Skeletal muscle satellite cell (primary cell): ENCODE measurements around the gene CAPN10.

ENCODE experiments used
- H3K27me3 ChIP-seq: 2 replicates; pipeline ENCODE4 v1.7.0; 2013; ENCODE audit warnings: low read length; ENCODE audit not compliant: control insufficient read depth, insufficient read depth
- H3K36me3 ChIP-seq: 2 replicates; pipeline ENCODE4 v1.7.0; 2013; ENCODE audit warnings: mild to moderate bottlenecking, control low read depth, low read length; ENCODE audit not compliant: insufficient read depth
- H3K4me1 ChIP-seq: 2 replicates; pipeline ENCODE4 v1.7.0; 2013; ENCODE audit warnings: low read length; ENCODE audit not compliant: control insufficient read depth, insufficient read depth
- H3K4me2 ChIP-seq: 2 replicates; pipeline ENCODE4 v1.7.0; 2013; ENCODE audit warnings: mild to moderate bottlenecking, low read length
- H3K4me3 ChIP-seq: 2 replicates; pipeline ENCODE4 v1.7.0; 2013; ENCODE audit warnings: low read length
- H3K9ac ChIP-seq: 2 replicates; pipeline ENCODE4 v1.7.0; 2013; ENCODE audit warnings: mild to moderate bottlenecking, low read depth, low read length, moderate library complexity
- H3K9me3 ChIP-seq: replicated peaks from 2 replicates; pipeline ENCODE4 v1.7.0; 2013; ENCODE audit warnings: mild to moderate bottlenecking, control low read depth, low read length

The CAPN10 gene

DNA sequence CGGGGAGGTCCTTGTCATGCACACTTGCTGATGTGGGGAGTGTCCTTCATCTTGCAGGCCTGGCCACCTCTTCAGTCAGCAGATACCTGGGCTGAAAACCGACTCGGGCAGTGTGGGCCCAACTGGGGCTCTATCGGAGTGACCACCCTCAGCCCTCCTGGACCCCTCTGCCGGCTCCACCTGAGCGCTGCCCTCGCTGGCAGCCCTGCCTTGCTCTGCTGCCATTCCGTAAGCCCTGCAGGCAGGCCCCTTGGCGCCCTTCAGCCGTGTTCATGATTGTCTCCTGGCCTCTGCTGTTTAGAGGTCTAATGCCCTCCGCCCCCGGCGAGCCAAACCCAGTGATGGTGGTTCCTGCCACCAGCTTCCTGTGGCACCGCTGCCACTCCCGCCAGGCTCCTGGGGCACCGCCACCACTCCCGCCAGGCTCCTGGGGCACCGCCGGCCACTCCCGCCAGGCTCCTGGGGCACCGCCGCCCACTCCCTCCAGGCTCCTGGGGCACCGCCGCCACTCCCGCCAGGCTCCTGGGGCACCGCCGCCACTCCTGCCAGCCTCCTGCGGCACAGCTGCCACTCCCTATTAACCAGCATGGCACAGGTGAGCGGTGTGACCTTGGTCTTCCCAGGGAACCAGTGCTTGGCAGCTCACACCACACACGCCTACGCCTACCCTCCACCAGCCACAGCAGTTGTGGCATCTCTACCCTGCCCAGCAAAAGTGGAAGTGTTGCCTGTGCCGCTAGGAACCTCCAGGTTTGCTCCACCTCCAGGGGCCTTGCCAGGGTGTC is 15.9 kb downstream of the CAPN10 start:
- Histone ChIP-seq H3K36me3 (no peaks in the 10 kb centered on the region), H3K9ac (no peak overlapping the region)

DNA sequence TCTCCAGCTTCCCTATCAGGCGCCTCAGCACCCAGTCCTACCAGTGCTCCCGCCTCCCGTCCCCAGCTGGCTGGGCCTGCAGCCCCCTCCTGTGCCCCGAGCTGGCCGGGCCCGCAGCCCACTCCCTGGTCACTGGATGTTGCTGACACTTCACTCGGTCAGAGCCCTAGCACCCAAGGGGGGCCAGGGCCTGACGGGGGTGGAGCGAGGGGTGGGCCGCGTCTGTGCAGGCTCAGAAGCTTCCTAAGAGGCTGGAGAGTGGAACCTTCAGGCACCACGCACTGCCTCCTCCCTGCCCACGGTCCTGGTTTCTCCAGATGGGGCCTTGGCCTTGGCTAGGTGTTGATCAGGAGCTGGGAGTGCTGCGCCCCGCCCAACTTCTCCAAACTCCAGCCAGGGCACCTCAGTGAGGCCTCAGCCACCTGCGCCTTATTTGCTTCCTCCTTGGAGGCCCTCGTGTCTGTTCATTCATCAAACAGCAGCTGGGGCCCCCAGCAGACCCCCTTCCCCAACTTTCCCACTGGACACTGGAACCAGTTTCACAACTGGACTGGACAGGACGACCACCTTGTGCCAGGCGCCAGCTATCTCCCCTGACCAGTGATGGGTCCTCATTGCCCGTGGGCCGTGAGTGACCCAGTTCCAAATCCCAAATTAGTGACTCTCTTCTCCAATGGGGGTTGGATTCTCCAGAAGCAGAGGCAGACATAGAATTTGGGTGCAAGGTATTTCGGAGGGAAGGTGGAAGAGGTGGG is 16.7 kb downstream of the CAPN10 start:
- Histone ChIP-seq H3K9ac (no peak overlapping the region), H3K4me1 (no peaks in the 10 kb centered on the region)

More for the DNA sequence above, 15.9 kb downstream of the CAPN10 start:
- Histone ChIP-seq H3K4me1 (no peaks in the 10 kb centered on the region), H3K4me3 (no peak overlapping the region), H3K27me3 (no peaks in the 10 kb centered on the region), H3K4me2 (no peak overlapping the region), H3K9me3 (no peaks in the 10 kb centered on the region)

GRCh38 chr2:240603846-240604245 is 17.3 kb downstream of the CAPN10 start:
- no peak overlapping the region for H3K9ac ChIP-seq
- H3K36me3 ChIP-seq, result no peaks in the 10 kb centered on the region
- H3K4me3 ChIP-seq, result no peak overlapping the region
- H3K4me2 ChIP-seq, result no peak overlapping the region
- H3K27me3 ChIP-seq, result no peaks in the 10 kb centered on the region
- H3K9me3 ChIP-seq, result no peaks in the 10 kb centered on the region
- H3K4me1 ChIP-seq, result no peaks in the 10 kb centered on the region

More for the DNA sequence above, 16.7 kb downstream of the CAPN10 start:
- Histone ChIP-seq H3K36me3 (no peaks in the 10 kb centered on the region), H3K27me3 (no peaks in the 10 kb centered on the region), H3K4me2 (no peak overlapping the region), H3K4me3 (no peak overlapping the region), H3K9me3 (no peaks in the 10 kb centered on the region)

- Histone ChIP-seq H3K9ac (no peak overlapping the region), H3K27me3 (no peaks in the 10 kb centered on the region), H3K4me2 (no peak overlapping the region), H3K9me3 (no peaks in the 10 kb centered on the region), H3K4me1 (no peaks in the 10 kb centered on the region), H3K4me3 (no peak overlapping the region), H3K36me3 (no peaks in the 10 kb centered on the region)
Observed at GRCh38 chr2:240604291-240604938, 17.9 kb downstream of the CAPN10 start.

DNA sequence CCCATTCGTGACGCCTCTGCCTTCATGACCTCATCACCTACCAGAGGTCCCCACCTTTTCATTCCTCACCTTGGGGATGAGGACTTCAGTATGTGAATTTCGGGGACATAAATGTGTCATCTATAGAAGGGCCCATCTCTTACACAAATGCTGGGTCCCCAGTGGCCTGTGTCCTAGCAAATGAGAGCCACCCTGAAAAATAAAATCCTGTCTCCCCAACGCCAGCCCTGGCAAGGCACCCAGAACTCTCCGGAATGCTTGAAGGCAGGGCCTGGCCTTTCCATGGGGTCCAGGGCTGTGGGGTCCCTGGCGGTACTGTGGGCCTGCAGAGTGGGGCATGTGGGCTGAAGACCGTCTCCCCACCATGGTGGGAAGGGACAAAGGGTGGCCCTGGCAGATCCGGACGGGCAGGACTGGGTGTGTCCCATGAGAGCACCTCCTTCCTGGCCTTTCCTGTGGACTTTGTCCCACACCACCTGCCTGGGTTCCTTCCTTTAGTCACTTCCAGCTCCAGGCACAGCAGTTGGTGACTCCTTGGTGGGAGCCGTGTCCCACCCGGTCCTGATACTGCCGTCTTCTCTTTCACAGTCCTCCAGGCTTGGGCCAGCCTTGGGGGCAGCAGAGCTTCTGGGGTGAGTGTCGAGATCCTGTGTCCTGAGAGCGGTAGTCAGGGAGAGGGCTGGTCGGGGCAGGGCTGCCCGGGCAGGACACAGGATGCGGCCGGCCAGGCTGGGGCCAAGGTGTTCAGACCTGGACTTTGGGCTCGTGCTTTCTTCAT is 18.6 kb downstream of the CAPN10 start:
- H3K4me2 ChIP-seq, result no peak overlapping the region
- H3K4me1 ChIP-seq, result no peaks in the 10 kb centered on the region
- no peaks in the 10 kb centered on the region for H3K27me3 ChIP-seq
- H3K9me3 ChIP-seq, result no peaks in the 10 kb centered on the region
- H3K9ac ChIP-seq, result no peak overlapping the region
- no peaks in the 10 kb centered on the region for H3K36me3 ChIP-seq
- no peak overlapping the region for H3K4me3 ChIP-seq

DNA sequence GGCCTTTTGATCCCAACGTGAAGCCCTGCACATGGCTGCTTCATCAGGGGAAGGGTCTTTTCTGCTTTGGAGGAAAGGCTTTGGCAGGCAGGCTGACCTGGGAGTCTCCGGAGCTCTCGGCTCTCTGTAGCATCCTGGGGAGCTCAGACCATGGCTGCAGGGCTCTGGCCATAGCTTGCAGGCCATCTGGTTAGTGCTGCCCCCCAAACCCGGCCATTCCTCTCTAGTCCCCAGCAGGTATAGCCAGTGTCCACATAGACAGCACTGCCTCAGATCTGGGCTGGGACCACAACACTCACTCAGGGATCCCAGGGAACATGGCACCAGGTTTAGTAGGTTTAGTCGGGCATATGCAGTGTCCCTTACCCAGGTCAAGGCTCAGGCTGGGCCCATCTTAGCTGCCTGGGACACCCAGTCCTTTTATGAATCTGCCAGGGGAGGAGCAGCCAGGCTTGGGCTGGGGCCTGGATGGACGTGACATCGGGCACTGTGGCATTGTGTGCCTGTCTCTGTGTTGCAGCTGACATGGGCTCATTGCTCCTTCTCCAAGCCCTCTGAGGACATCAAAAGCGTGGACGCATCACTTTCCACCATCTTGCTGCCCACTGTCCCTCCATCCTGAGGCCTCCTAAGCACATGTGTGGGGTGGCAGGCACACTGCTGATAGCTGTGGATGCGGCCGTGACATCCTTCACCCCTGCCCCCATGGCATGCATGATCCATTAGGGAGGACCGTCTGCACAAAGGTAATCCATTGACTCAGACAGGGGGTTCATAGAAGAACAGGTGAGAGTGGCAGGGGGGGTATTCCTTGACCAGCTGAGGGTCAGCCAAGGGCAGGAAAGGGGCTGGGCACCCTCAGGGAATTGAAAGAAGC is 19.6 kb downstream of the CAPN10 start:
- H3K9ac ChIP-seq, result no peak overlapping the region
- no peak overlapping the region for H3K4me2 ChIP-seq
- no peaks in the 10 kb centered on the region for H3K27me3 ChIP-seq
- no peak overlapping the region for H3K4me3 ChIP-seq
- H3K4me1 ChIP-seq, result no peaks in the 10 kb centered on the region
- H3K36me3 ChIP-seq, result no peaks in the 10 kb centered on the region
- H3K9me3 ChIP-seq, result no peaks in the 10 kb centered on the region

GRCh38 chr2:240611601-240612210 is 25.2 kb downstream of the CAPN10 start:
- no peak overlapping the region for H3K4me3 ChIP-seq
- H3K4me2 ChIP-seq, result no peak overlapping the region
- H3K9me3 ChIP-seq, result no peaks in the 10 kb centered on the region
- no peaks in the 10 kb centered on the region for H3K36me3 ChIP-seq
- no peaks in the 10 kb centered on the region for H3K27me3 ChIP-seq
- H3K9ac ChIP-seq, result no peak overlapping the region
- no peaks in the 10 kb centered on the region for H3K4me1 ChIP-seq

- Histone ChIP-seq H3K4me2 (no peak overlapping the region), H3K4me3 (no peak overlapping the region), H3K9me3 (no peaks in the 10 kb centered on the region), H3K4me1 (no peaks in the 10 kb centered on the region), H3K9ac (no peak overlapping the region), H3K27me3 (no peaks in the 10 kb centered on the region), H3K36me3 (no peaks in the 10 kb centered on the region)
Observed at GRCh38 chr2:240613781-240614180, 27.2 kb downstream of the CAPN10 start.

- no peaks in the 10 kb centered on the region for H3K9me3 ChIP-seq
- no peaks in the 10 kb centered on the region for H3K36me3 ChIP-seq
- no peaks in the 10 kb centered on the region for H3K4me1 ChIP-seq
- no peak overlapping the region for H3K4me2 ChIP-seq
- H3K9ac ChIP-seq, result no peak overlapping the region
- no peaks in the 10 kb centered on the region for H3K27me3 ChIP-seq
- H3K4me3 ChIP-seq, result no peak overlapping the region
Observed at GRCh38 chr2:240614391-240614790, 27.9 kb downstream of the CAPN10 start.

GRCh38 chr2:240615396-240615795 is 28.9 kb downstream of the CAPN10 start:
- no peaks in the 10 kb centered on the region for H3K36me3 ChIP-seq
- H3K27me3 ChIP-seq, result no peaks in the 10 kb centered on the region
- H3K9ac ChIP-seq, result no peak overlapping the region
- no peaks in the 10 kb centered on the region for H3K9me3 ChIP-seq
- no peaks in the 10 kb centered on the region for H3K4me1 ChIP-seq
- no peak overlapping the region for H3K4me2 ChIP-seq
- no peak overlapping the region for H3K4me3 ChIP-seq
